DND-41 (cell line): ENCODE data around the gene CALML3.

Experiments used
- ATAC-seq: fragments of 200-7000 bp; cut with Tn5 transposase; 3 replicates; pipeline ENCODE4 v1.9.1; 2021; ENCODE audit warnings: low read depth; ENCODE audit not compliant: insufficient read depth
- DNase-seq: peaks from one replicate; pipeline ENCODE4 v3.0.0-alpha.2; 2020
- H2AFZ ChIP-seq: 2 replicates; pipeline ENCODE4 v1.6.0; 2012; ENCODE audit warnings: low read depth, low read length
- H3K27ac ChIP-seq: 2 replicates; pipeline ENCODE4 v1.5.1; 2012; ENCODE audit warnings: low read length, inconsistent platforms
- H3K27me3 ChIP-seq: fragments of 200-600 bp; sonication (generic); 2 replicates; pipeline ENCODE4 v1.6.0; 2012; ENCODE audit warnings: low read length, mild to moderate bottlenecking, inconsistent platforms; ENCODE audit not compliant: insufficient read depth, poor library complexity
- H3K36me3 ChIP-seq: 2 replicates; pipeline ENCODE4 v1.5.1; 2012; ENCODE audit warnings: low read length, inconsistent platforms; ENCODE audit not compliant: insufficient read depth
- H3K4me1 ChIP-seq: 2 replicates; pipeline ENCODE4 v1.5.1; 2012; ENCODE audit warnings: mild to moderate bottlenecking, low read length; ENCODE audit not compliant: insufficient read depth
- H3K4me2 ChIP-seq: 2 replicates; pipeline ENCODE4 v1.6.0; 2012; ENCODE audit warnings: mild to moderate bottlenecking, moderate library complexity, low read length, inconsistent platforms; ENCODE audit not compliant: insufficient read depth
- H3K4me3 ChIP-seq, 2 experiments: fragments of 200-600 bp in 1 of 2; shearing (Covaris generic) in 1 of 2; 2 replicates each; pipeline ENCODE4 v1.5.1; 2012 to 2016; ENCODE audit warnings: inconsistent platforms in 2 of 2, low read length in 2 of 2, mild to moderate bottlenecking in 2 of 2, low read depth in 1 of 2, moderate library complexity in 1 of 2
- H3K79me2 ChIP-seq: 2 replicates; pipeline ENCODE4 v1.6.0; 2012; ENCODE audit warnings: low read length, inconsistent platforms; ENCODE audit not compliant: insufficient read depth
- H3K9ac ChIP-seq: 2 replicates; pipeline ENCODE4 v1.6.0; 2012; ENCODE audit warnings: low read depth, mild to moderate bottlenecking, inconsistent platforms, low read length, moderate library complexity
- H3K9me3 ChIP-seq: 2 replicates; pipeline ENCODE4 v1.5.1; 2012; ENCODE audit warnings: low read length, moderate library complexity, mild to moderate bottlenecking, inconsistent platforms; ENCODE audit not compliant: insufficient read depth, severe bottlenecking
- H4K20me1 ChIP-seq: 2 replicates; pipeline ENCODE4 v1.6.0; 2012; ENCODE audit warnings: low read length; ENCODE audit not compliant: insufficient read depth
- CTCF ChIP-seq: IDR thresholded peaks from 2 replicates; pipeline ENCODE4 v1.5.1; 2012; ENCODE audit warnings: borderline replicate concordance, low read length, moderate library complexity, mild to moderate bottlenecking; ENCODE audit not compliant: poor library complexity, severe bottlenecking; ENCODE audit errors: extremely low read depth
- EZH2 ChIP-seq: IDR thresholded peaks from 3 replicates; pipeline ENCODE4 v1.6.1; 2012; ENCODE audit warnings: borderline replicate concordance, low read depth, mild to moderate bottlenecking, moderate library complexity, low read length, inconsistent platforms; ENCODE audit not compliant: severe bottlenecking

CALML3 gene

GRCh38 chr10:5510281-5511072 lies 14.3 kb upstream of the CALML3 start:
- no peak overlapping the region for H3K27ac ChIP-seq
- no peak overlapping the region for H2AFZ ChIP-seq
- ATAC-seq (no peak), DNase-seq (no peak)
- no peaks in the 10 kb centered on the region for H3K4me1 ChIP-seq
- peaks cover 12% of the 10 kb centered on the region for H3K27me3 ChIP-seq
- H3K9me3 ChIP-seq: no peaks in the 10 kb centered on the region
- no peak overlapping the region for H3K4me3 ChIP-seq
- TF ChIP-seq EZH2 (no peak), CTCF (no peak)
- no peaks in the 10 kb centered on the region for H4K20me1 ChIP-seq
- H3K4me2 ChIP-seq: no peak overlapping the region
- no peaks in the 10 kb centered on the region for H3K36me3 ChIP-seq
- no peaks in the 10 kb centered on the region for H3K79me2 ChIP-seq
- H3K9ac ChIP-seq: no peak overlapping the region

GRCh38 chr10:5511231-5511884 lies 13.4 kb upstream of the CALML3 start:
- Histone ChIP-seq H2AFZ (no peak overlapping the region), H3K36me3 (no peaks in the 10 kb centered on the region), H3K9me3 (no peaks in the 10 kb centered on the region), H3K4me2 (no peak overlapping the region), H3K4me1 (no peaks in the 10 kb centered on the region), H4K20me1 (no peaks in the 10 kb centered on the region), H3K9ac (no peak overlapping the region), H3K27ac (no peak overlapping the region), H3K4me3 (no peak overlapping the region), H3K27me3 (peaks cover 11% of the 10 kb centered on the region), H3K79me2 (no peaks in the 10 kb centered on the region)
- no peak for DNase-seq
- ATAC-seq: no peak
- TF ChIP-seq CTCF (no peak), EZH2 (no peak)

GRCh38 chr10:5511885-5512280 lies 12.9 kb upstream of the CALML3 start:
- DNase-seq (no peak), ATAC-seq (no peak)
- H3K27me3 ChIP-seq: peaks cover 11% of the 10 kb centered on the region
- no peaks in the 10 kb centered on the region for H3K36me3 ChIP-seq
- TF ChIP-seq EZH2: no peak
- no peak for TF ChIP-seq CTCF
- H3K9ac ChIP-seq: no peak overlapping the region
- H3K9me3 ChIP-seq: no peaks in the 10 kb centered on the region
- no peak overlapping the region for H3K4me2 ChIP-seq
- no peaks in the 10 kb centered on the region for H4K20me1 ChIP-seq
- no peaks in the 10 kb centered on the region for H3K79me2 ChIP-seq
- H3K27ac ChIP-seq: no peak overlapping the region
- no peak overlapping the region for H2AFZ ChIP-seq
- no peak overlapping the region for H3K4me3 ChIP-seq
- H3K4me1 ChIP-seq: no peaks in the 10 kb centered on the region
